IMR-90 (cell line): ENCODE measurements around the gene RNPC3. TPM values are rescaled to one million over a fixed set of nuclear protein-coding genes. Genes with fewer than 3 reads are reported as not detected.

Experiments
- ATAC-seq: fragments of 200-7000 bp; cut with Tn5 transposase; 2 replicates; pipeline ENCODE4 v1.9.1; 2020; ENCODE audit warnings: low read depth, mild to moderate bottlenecking, moderate library complexity
- Bru-seq: library from RNA; stranded (reverse); fragments of 400-500 nt; gene quantifications from one replicate; lab custom pipeline; 2021; lab: Mats Ljungman, UMichigan
- BruChase-seq, 2 experiments: library from RNA; stranded (reverse); fragments of 400-500 nt; gene quantifications; one replicate each; lab custom pipeline; 2021; lab: Mats Ljungman, UMichigan
- BruUV-seq: library from RNA; stranded (reverse); fragments of 400-500 nt; replicated peaks from 2 replicates; lab custom pipeline; 2021; lab: Mats Ljungman, UMichigan
- CTCF ChIA-PET: fragments of 300-600 bp; formaldehyde crosslinking; extraction: SDS; loops from one replicate; lab custom pipeline; 2021; ENCODE audit warnings: antibody characterized with exemption; lab: Yijun Ruan, JAX
- POLR2A ChIA-PET: fragments of 300-600 bp; sonication (Branson Sonifier 250); formaldehyde crosslinking; loops from one replicate; lab custom pipeline; 2022; ENCODE audit warnings: antibody characterized with exemption; ENCODE audit not compliant: unreplicated experiment; lab: Charles Lee
- DNase-seq: peaks from one replicate; pipeline ENCODE4 v3.0.0; 2013
- H2AFZ ChIP-seq: replicated peaks from 2 replicates; pipeline ENCODE3; 2013; ENCODE audit warnings: low read length, mild to moderate bottlenecking; ENCODE audit not compliant: poor library complexity
- H2AK5ac ChIP-seq: 2 replicates; pipeline ENCODE4 v1.6.1; 2013; ENCODE audit warnings: low read depth, low read length, inconsistent platforms
- H2AK9ac ChIP-seq: replicated peaks from 2 replicates; pipeline ENCODE3; 2013; ENCODE audit warnings: mild to moderate bottlenecking, low read depth, low read length, moderate library complexity; ENCODE audit not compliant: poor library complexity
- H2BK120ac ChIP-seq: 2 replicates; pipeline ENCODE4 v1.6.1; 2013; ENCODE audit warnings: low read depth, low read length, inconsistent platforms
- H2BK15ac ChIP-seq: 3 replicates; pipeline ENCODE4 v1.6.1; 2013; ENCODE audit warnings: low read depth, low read length, inconsistent platforms
- H2BK20ac ChIP-seq: 2 replicates; pipeline ENCODE4 v1.6.1; 2013; ENCODE audit warnings: low read depth, mild to moderate bottlenecking, inconsistent platforms, low read length, moderate library complexity
- H2BK5ac ChIP-seq: 2 replicates; pipeline ENCODE4 v1.6.1; 2013; ENCODE audit warnings: mild to moderate bottlenecking, low read depth, low read length, inconsistent platforms; ENCODE audit not compliant: poor library complexity, severe bottlenecking
- H3K14ac ChIP-seq: replicated peaks from 2 replicates; pipeline ENCODE4 v1.6.1; 2013; ENCODE audit warnings: low read depth, low read length, inconsistent platforms
- H3K18ac ChIP-seq: 2 replicates; pipeline ENCODE4 v1.6.1; 2013; ENCODE audit warnings: low read depth, low read length, control low read depth
- H3K23ac ChIP-seq: 2 replicates; pipeline ENCODE4 v1.6.1; 2013; ENCODE audit warnings: low read depth, low read length, inconsistent platforms
- H3K27ac ChIP-seq: 2 replicates; pipeline ENCODE4 v1.5.1; 2013; ENCODE audit warnings: mild to moderate bottlenecking, control low read depth, low read length; ENCODE audit not compliant: insufficient read depth
- H3K27me3 ChIP-seq: 2 replicates; pipeline ENCODE4 v1.6.1; 2013; ENCODE audit warnings: low read length; ENCODE audit not compliant: control insufficient read depth, insufficient read depth
- H3K36me3 ChIP-seq: 2 replicates; pipeline ENCODE4 v1.6.1; 2013; ENCODE audit warnings: low read length, mixed read lengths; ENCODE audit not compliant: control insufficient read depth, insufficient read depth
- H3K4ac ChIP-seq: 2 replicates; pipeline ENCODE4 v1.6.1; 2013; ENCODE audit warnings: low read depth, low read length, inconsistent platforms
- H3K4me1 ChIP-seq: 2 replicates; pipeline ENCODE4 v1.6.1; 2013; ENCODE audit warnings: low read length, mixed read lengths; ENCODE audit not compliant: control insufficient read depth, insufficient read depth
- H3K4me2 ChIP-seq: 2 replicates; pipeline ENCODE4 v1.6.1; 2013; ENCODE audit warnings: low read depth, mild to moderate bottlenecking, control low read depth, low read length, moderate library complexity
- H3K4me3 ChIP-seq: 2 replicates; pipeline ENCODE4 v1.5.1; 2013; ENCODE audit warnings: low read depth, mild to moderate bottlenecking, control low read depth, low read length, moderate library complexity; ENCODE audit not compliant: insufficient read depth
- H3K56ac ChIP-seq: 2 replicates; pipeline ENCODE4 v1.6.1; 2013; ENCODE audit warnings: low read length, inconsistent platforms; ENCODE audit not compliant: insufficient read depth; ENCODE audit errors: extremely low read depth
- H3K79me1 ChIP-seq, 2 experiments: 2 replicates each; pipeline ENCODE4 v1.6.1; 2013; ENCODE audit warnings: low read length in 2 of 2, inconsistent platforms in 1 of 2, low read depth in 1 of 2
- H3K9ac ChIP-seq: 2 replicates; pipeline ENCODE4 v1.6.1; 2013; ENCODE audit warnings: low read depth, low read length, control low read depth
- H3K9me1 ChIP-seq: 2 replicates; pipeline ENCODE4 v1.6.1; 2013; ENCODE audit warnings: low read length, inconsistent platforms; ENCODE audit not compliant: insufficient read depth
- H3K9me3 ChIP-seq: 2 replicates; pipeline ENCODE4 v1.6.1; 2013; ENCODE audit warnings: low read length; ENCODE audit not compliant: control insufficient read depth, insufficient read depth
- H4K20me1 ChIP-seq: 2 replicates; pipeline ENCODE4 v1.6.1; 2013; ENCODE audit warnings: low read length, inconsistent platforms; ENCODE audit not compliant: insufficient read depth
- H4K5ac ChIP-seq: 2 replicates; pipeline ENCODE4 v1.6.1; 2013; ENCODE audit warnings: mild to moderate bottlenecking, low read depth, low read length, control low read depth
- H4K8ac ChIP-seq, 2 experiments: 2 replicates each; pipeline ENCODE4 v1.6.1; 2013; ENCODE audit warnings: low read depth in 2 of 2, low read length in 2 of 2, control low read depth in 1 of 2, inconsistent platforms in 1 of 2
- H4K91ac ChIP-seq: 2 replicates; pipeline ENCODE4 v1.6.1; 2013; ENCODE audit warnings: low read depth, low read length, inconsistent platforms; ENCODE audit not compliant: insufficient read depth
- BHLHE40 ChIP-seq: fragments of 150-350 bp; IDR thresholded peaks from 2 replicates; pipeline ENCODE4 v1.6.1; 2016; ENCODE audit warnings: mild to moderate bottlenecking, low read depth, low read length
- CEBPB ChIP-seq: IDR thresholded peaks from 2 replicates; pipeline ENCODE4 v1.6.1; 2012; ENCODE audit warnings: low read depth, low read length, improper control_type of control experiment
- CHD1 ChIP-seq: IDR thresholded peaks from 2 replicates; pipeline ENCODE4 v1.6.1; 2012; ENCODE audit warnings: low read depth, low read length, improper control_type of control experiment
- CTCF ChIP-seq: conservative IDR thresholded peaks from 2 replicates; pipeline ENCODE4 v1.5.1; 2012; ENCODE audit warnings: mild to moderate bottlenecking, low read depth, low read length, improper control_type of control experiment
- FOS ChIP-seq: fragments of 150-350 bp; IDR thresholded peaks from 2 replicates; pipeline ENCODE4 v1.6.1; 2016; ENCODE audit warnings: low read depth, low read length
- MAZ ChIP-seq: IDR thresholded peaks from 2 replicates; pipeline ENCODE4 v1.6.1; 2012; ENCODE audit warnings: low read depth, mild to moderate bottlenecking, low read length, improper control_type of control experiment, moderate library complexity, borderline replicate concordance
- MXI1 ChIP-seq: IDR thresholded peaks from 2 replicates; pipeline ENCODE4 v1.6.1; 2012; ENCODE audit warnings: low read depth, mild to moderate bottlenecking, low read length, moderate library complexity, borderline replicate concordance
- NFE2L2 ChIP-seq: fragments of 150-350 bp; IDR thresholded peaks from 2 replicates; pipeline ENCODE4 v1.6.1; 2016; ENCODE audit warnings: low read depth, mild to moderate bottlenecking, low read length
- POLR2A ChIP-seq: IDR thresholded peaks from 2 replicates; pipeline ENCODE4 v1.6.1; 2012; ENCODE audit warnings: mild to moderate bottlenecking, low read depth, low read length
- WGBS, 2 experiments: methylation state at CpG; one replicate each; pipeline versions ENCODE4 v1.1.5 to v1.1.7; 2013; ENCODE audit warnings: missing lambda C conversion rate in 2 of 2; ENCODE audit not compliant: insufficient read length in 1 of 2; ENCODE audit errors: extremely low coverage in 2 of 2; 5-methylcytosine and 5-hydroxymethylcytosine counted together
- dilution Hi-C: fragments of 300-500 bp; cut with HindIII; formaldehyde crosslinking; loops from one replicate; pipeline ENCODE4 v1.14.3; 2018; ENCODE audit warnings: low sequenced_read_pairs; ENCODE audit not compliant: unreplicated experiment
- in situ Hi-C: fragments of 300-500 bp; cut with MboI; formaldehyde crosslinking; loops from 3 replicates; pipeline ENCODE4 v1.14.3; 2019; ENCODE audit warnings: low sequenced_read_pairs, inconsistent platforms, mixed read lengths
- intact Hi-C: fragments of 100-400 bp; cut with micrococcal nuclease; formaldehyde crosslinking; loops from 2 replicates; pipeline ENCODE4 v1.10.0; 2022
- long read RNA-seq: library from polyadenylated mRNA; unstranded; transcript quantifications from one replicate; pipeline ENCODE4 v2.0.0, GENCODE V29; 2021; ENCODE audit not compliant: unreplicated experiment
- polyA plus RNA-seq, 3 experiments: library from polyadenylated mRNA; depleted of rRNA; stranded (reverse); fragments of >200 nt; gene quantifications; 2 replicates each; pipeline ENCODE4 v1.2.3, GENCODE V29; 2012; ENCODE audit warnings: low replicate concordance in 1 of 3
- total RNA-seq: library from RNA; depleted of rRNA; stranded (reverse); fragments of >200 nt; gene quantifications from 2 replicates; pipeline ENCODE4 v1.2.3, GENCODE V29; 2012; rRNA removed

The RNPC3 gene, protein sequence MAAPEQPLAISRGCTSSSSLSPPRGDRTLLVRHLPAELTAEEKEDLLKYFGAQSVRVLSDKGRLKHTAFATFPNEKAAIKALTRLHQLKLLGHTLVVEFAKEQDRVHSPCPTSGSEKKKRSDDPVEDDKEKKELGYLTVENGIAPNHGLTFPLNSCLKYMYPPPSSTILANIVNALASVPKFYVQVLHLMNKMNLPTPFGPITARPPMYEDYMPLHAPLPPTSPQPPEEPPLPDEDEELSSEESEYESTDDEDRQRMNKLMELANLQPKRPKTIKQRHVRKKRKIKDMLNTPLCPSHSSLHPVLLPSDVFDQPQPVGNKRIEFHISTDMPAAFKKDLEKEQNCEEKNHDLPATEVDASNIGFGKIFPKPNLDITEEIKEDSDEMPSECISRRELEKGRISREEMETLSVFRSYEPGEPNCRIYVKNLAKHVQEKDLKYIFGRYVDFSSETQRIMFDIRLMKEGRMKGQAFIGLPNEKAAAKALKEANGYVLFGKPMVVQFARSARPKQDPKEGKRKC
- total RNA-seq: 2.5 and 3.8 TPM in 2 replicates
- 7.7 and 9.9 TPM in 2 replicates for polyA plus RNA-seq (2012; rRNA removed)
- polyA plus RNA-seq (2012; cell fraction: cytosol; rRNA removed): 1.5 and 2.0 TPM in 2 replicates
- polyA plus RNA-seq (2012; cell fraction: nucleus; rRNA removed; ENCODE audit: low replicate concordance): 11.0 and 59.9 TPM in 2 replicates
- Bru-seq, nascent RNA: percentile 72 among the genes with signal in this experiment
- BruChase-seq, experiment 1, labeled RNA remaining after a 6-hour chase: percentile 64 among the genes with signal in this experiment
- BruChase-seq, experiment 2, labeled RNA remaining after a 2-hour chase: percentile 68 among the genes with signal in this experiment
- long read RNA-seq, partial matches to known transcripts: 4 of 7 reads
- long read RNA-seq, other reads (novel, unspliced or antisense): 1 of 7 reads

DNA sequence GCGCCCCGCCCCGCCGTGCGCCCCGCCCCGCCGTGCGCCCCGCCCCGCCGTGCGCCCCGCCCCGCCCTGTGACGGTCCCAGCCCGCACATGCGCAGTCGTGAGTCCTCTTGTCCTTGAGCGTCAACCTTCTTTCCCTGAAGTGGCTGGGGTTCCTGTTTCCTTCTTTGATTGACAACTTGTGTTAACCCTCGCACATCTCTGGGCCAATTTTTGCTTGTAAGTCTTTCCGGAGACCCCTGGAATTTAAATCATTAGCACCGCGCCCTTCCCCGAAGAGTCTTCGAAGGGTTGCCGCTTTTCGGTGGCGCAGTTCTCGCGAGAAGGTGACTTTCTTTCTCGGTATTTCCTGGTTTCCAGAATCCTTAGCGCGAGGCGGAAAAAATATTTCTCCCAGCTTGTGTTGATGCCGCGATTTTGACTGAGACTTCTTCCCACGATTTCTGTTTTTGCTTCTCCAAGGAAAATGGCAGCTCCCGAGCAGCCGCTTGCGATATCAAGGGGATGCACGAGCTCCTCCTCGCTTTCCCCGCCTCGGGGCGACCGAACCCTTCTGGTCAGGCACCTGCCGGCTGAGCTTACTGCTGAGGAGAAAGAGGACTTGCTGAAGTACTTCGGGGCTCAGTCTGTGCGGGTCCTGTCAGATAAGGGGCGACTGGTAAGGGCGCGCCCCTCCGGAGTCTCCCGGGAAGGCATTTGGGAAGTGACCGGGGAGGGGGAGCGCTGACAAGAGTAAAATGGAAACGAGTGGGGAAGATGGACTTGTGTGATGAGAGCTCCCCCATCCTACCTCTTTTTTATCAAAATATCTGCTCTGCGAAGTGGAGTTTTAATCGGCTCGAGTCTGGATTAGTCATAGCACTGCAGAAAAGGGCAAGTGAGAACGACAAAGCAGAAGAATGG is at the start of gene RNPC3:
Gene RNPC3 (plus strand): TSS at position 93 of the 901 bp plus-strand sequence. CDS start 372 bp downstream, at position 465.
- Histone ChIP-seq H2BK20ac (peak within 1 kb of the TSS; percentile 70), H2BK15ac (peak within 1 kb of the TSS; percentile 99; the same call in 1 of the 3 replicates), H3K79me1 (peaks cover 10 to 18% of the 10 kb centered on the region in 2 experiments; a peak in 3 of 4 replicates), H4K91ac (peak within 1 kb of the TSS; percentile 98), H4K20me1 (no peaks in the 10 kb centered on the region), H3K14ac (peak within 1 kb of the TSS; percentile 94), H3K27ac (peak within 1 kb of the TSS; percentile 95), H3K9me1 (no peaks in the 10 kb centered on the region), H3K4me1 (0 out of 2 replicates have a peak, but pooled peaks cover 2% of the 10 kb centered on the region), H3K27me3 (no peaks in the 10 kb centered on the region), H3K18ac (peak within 1 kb of the TSS; percentile 98), H2BK5ac (peak within 1 kb of the TSS; percentile 92), H3K4me3 (peak within 1 kb of the TSS; percentile 82), H2AK9ac (peak within 1 kb of the TSS; percentile 58), H3K9me3 (no peaks in the 10 kb centered on the region), H4K8ac (peak within 1 kb of the TSS; percentile 100), H2AFZ (peak within 1 kb of the TSS; percentile 95), H2BK120ac (peak within 1 kb of the TSS; percentile 97), H4K5ac (peak within 1 kb of the TSS; percentile 98), H3K4me2 (peak within 1 kb of the TSS; percentile 79), H3K9ac (peak within 1 kb of the TSS; percentile 98), H2AK5ac (no peak within 1 kb of the TSS), H3K23ac (peak within 1 kb of the TSS; percentile 98), H3K4ac (peak within 1 kb of the TSS; percentile 96), H3K36me3 (peaks cover 3% of the 10 kb centered on the region; the same call in 1 of the 2 replicates), H3K56ac (peak within 1 kb of the TSS; percentile 100)
- ChIA-PET CTCF (interaction anchor here (0.5 to 0.9 kb wide), 4 partner anchors 7 to 528 kb away, joined by 3 read pairs; no protein-coding TSS in a partner anchor), POLR2A (no interaction called here)
- dilution Hi-C loops: no loop called here
- in situ Hi-C loops: no loop called here
- peak; percentile 91 for DNase-seq
- peak; percentile 64; the same call in 1 of the 2 replicates for TF ChIP-seq MXI1
- TF ChIP-seq CEBPB: no peak
- TF ChIP-seq BHLHE40: no peak
- TF ChIP-seq NFE2L2: 0 out of 2 replicates have a peak, but pooled peaks have one; percentile 18
- TF ChIP-seq CTCF: no peak
- no peak for TF ChIP-seq CHD1
- TF ChIP-seq FOS: no peak
- TF ChIP-seq MAZ: 0 out of 2 replicates have a peak, but pooled peaks have one; percentile 3
- TF ChIP-seq POLR2A: peak; percentile 65
- 0% methylated on average over 19 of the region's 62 CpGs; no CpG with 5 or more reads in 1 of the 2 experiments for WGBS, 2 experiments
- intact Hi-C loops: no loop called here
- BruUV-seq: TSS peak; percentile 68
- ATAC-seq: peak; percentile 93
